Panc1 (cell line): ENCODE data around the gene OGA.

Experiments
- CTCF ChIP-seq: fragments of 450-650 bp; IDR thresholded peaks from 2 replicates; pipeline ENCODE4 v1.5.1; 2017; ENCODE audit warnings: mild to moderate bottlenecking
- POLR2AphosphoS5 ChIP-seq: IDR thresholded peaks from 2 replicates; pipeline ENCODE4 v1.6.1; 2012; ENCODE audit warnings: mild to moderate bottlenecking, low read depth, low read length, moderate library complexity
- REST ChIP-seq, 2 experiments: IDR thresholded peaks; 2 replicates each; pipeline ENCODE4 v1.6.1; 2011 to 2012; ENCODE audit warnings: low read depth in 2 of 2, control low read depth in 1 of 2, low read length in 1 of 2, mild to moderate bottlenecking in 1 of 2, moderate library complexity in 1 of 2; ENCODE audit not compliant: insufficient read depth in 1 of 2

- no peak for TF ChIP-seq CTCF
- no peak for TF ChIP-seq REST (IDR thresholded peaks at IDR 0.05; ENCODE audit: insufficient read depth in 1 of 2, low read depth in 2 of 2, low read length in 1 of 2)
- no peak for TF ChIP-seq POLR2AphosphoS5
Measured at GRCh38 chr10:101745074-101745696, 73.1 kb downstream of the OGA start.
